Heart right ventricle (tissue), 16 donors: Measurements from ENCODE around the gene PLEKHA1. TPM values are rescaled to one million over a fixed set of nuclear protein-coding genes. Genes with fewer than 3 reads are reported as not detected.

Experiments used
- ATAC-seq, 8 donors: fragments of 200-7000 bp; cut with Tn5 transposase; one replicate each; pipeline ENCODE4 v1.9.1; 2020; ENCODE audit warnings: mild to moderate bottlenecking in 8 of 8, moderate library complexity in 8 of 8, moderate number of reproducible peaks in 1 of 8
- DNase-seq, 2 donors: peaks; one replicate each; pipeline ENCODE4 v3.0.0-alpha.2; 2020
- H3K27ac ChIP-seq, 10 donors: fragments of 200-600 bp; sonication (generic) in 2 of 10; one replicate each; pipeline versions ENCODE4 v1.5.0 to v1.8.0; 2020 to 2022; ENCODE audit warnings: mild to moderate bottlenecking in 3 of 10
- H3K27me3 ChIP-seq, 7 donors: fragments of 200-600 bp; one replicate each; pipeline ENCODE4 v1.8.0; 2021 to 2022; ENCODE audit warnings: mild to moderate bottlenecking in 2 of 7
- H3K36me3 ChIP-seq, 9 donors: fragments of 200-600 bp; sonication (generic) in 1 of 9; one replicate each; pipeline versions ENCODE4 v1.5.0 to v1.8.0; 2020 to 2022; ENCODE audit warnings: mild to moderate bottlenecking in 2 of 9
- H3K4me1 ChIP-seq, 9 donors: fragments of 200-600 bp; sonication (generic) in 1 of 9; one replicate each; pipeline versions ENCODE4 v1.5.0 to v1.8.0; 2020 to 2022; ENCODE audit warnings: mild to moderate bottlenecking in 4 of 9
- H3K4me3 ChIP-seq, 10 donors: fragments of 200-600 bp; sonication (generic) in 2 of 10; one replicate each; pipeline versions ENCODE4 v1.5.0 to v1.8.0; 2020 to 2022; ENCODE audit warnings: mild to moderate bottlenecking in 7 of 10, moderate library complexity in 2 of 10
- H3K9me3 ChIP-seq, 11 donors: fragments of 200-600 bp in 10 of 11; sonication (generic) in 2 of 11; one replicate each; pipeline versions ENCODE4 v1.5.0 to v1.8.0; 2013 to 2022; ENCODE audit warnings: mild to moderate bottlenecking in 2 of 11, control low read depth in 1 of 11, moderate library complexity in 1 of 11
- WGBS, 2 donors: extraction: QIAGEN DNeasy Blood & Tissue Kit; methylation state at CpG; one replicate each; pipeline ENCODE4 v1.1.7; 2013; ENCODE audit warnings: inconsistent platforms in 1 of 2; 5-methylcytosine and 5-hydroxymethylcytosine counted together
- intact Hi-C, 10 donors: fragments of 100-400 bp; cut with DNase I; formaldehyde crosslinking; loops; one replicate each; pipeline versions ENCODE4 v1.11.1 to v1.14.2; 2022
- polyA plus RNA-seq, 2 donors: library from polyadenylated mRNA; stranded (reverse); fragments of 200-250 nt; gene quantifications; one replicate each; pipeline ENCODE4 v1.2.3, GENCODE V29; 2013
- total RNA-seq, 10 donors: library from RNA; stranded (reverse); fragmentation: NEBNext Ultra II Directional in 3 of 10; extraction: Animal tissue kit (Norgen Biotek cat#: 25700) in 3 of 10; gene quantifications; one replicate each; pipeline versions ENCODE4 v1.2.1 to v1.2.4, GENCODE V29; 2021 to 2023
- TF ChIP-seq, protein P1 (sequence below), 9 donors: fragments of 200-600 bp; sonication (generic) in 2 of 9; IDR thresholded peaks; one replicate each; pipeline versions ENCODE4 v1.5.0 to v1.8.0; 2021 to 2022; ENCODE audit warnings: antibody characterized with exemption in 9 of 9, mild to moderate bottlenecking in 5 of 9, moderate library complexity in 1 of 9
- donor health status: Arrhythmogenic right ventricular cardiomyopathy.
- donor health status: ischemic (EF 13 %, LVEDD 7.1; RV severe dilation, severe dysfunction).
- donor health status: healthy with polysubstance abuse.
- donor health status: DM: no; HTN: yes; CAD: no.
- donor health status: DM: no; HTN: no; CAD: no.
- donor health status: ischemic (EF 25% LVEDD 6.9; RV normal size, moderate dysfunction).
- donor health status: ischemic (EF 25% LVEDD 5.7; RV mildly dilated, moderate dysfunction).
- donor health status: healthy.
- donor health status: DM: yes; HTN: yes; CAD: no.
- donor health status: Ischemic cardiomyopathy.
- donor health status: ischemic (EF 35%, LVEDD 5.7; RV mildly dilated, moderate dysfunction).
- donor health status: nonischemic (EF 11% LVEDD 7.7; RV severe dilation, severe dysfunction).
- donor health status: DM: yes; HTN: yes; CAD: no.
- donor health status: PGD.
- donor health status: ischemic (EF 29% LVEDD 5.4; RV normal size, mild dysfunction).
- donor health status: nonischemic (EF 23%, LVEDD 6.1; RV moderate dilation, normal function).

The PLEKHA1 gene
- total and polyA plus RNA-seq, 12 donors: 16.7 to 72.9 (median 49.4) TPM

GRCh38 chr10:122373108-122373507 lies 1.4 kb upstream of the PLEKHA1 start:
- H3K36me3 ChIP-seq: no peaks in the 10 kb centered on the region
- peaks cover 0 to 13% (median 0%) of the 10 kb centered on the region in 7 donors for H3K27me3 ChIP-seq
- H3K9me3 ChIP-seq: no peaks in the 10 kb centered on the region
- H3K27ac ChIP-seq: peak overlapping the region in 9 of 10 donors; percentile 73 to 99 (median 95)
- DNase-seq: no peak
- ATAC-seq: no peak
- peaks cover 0 to 77% (median 46%) of the 10 kb centered on the region in 9 donors for H3K4me1 ChIP-seq
- WGBS, 2 donors: 54 to 56% methylated on average over 4 of the region's 4 CpGs
- TF ChIP-seq, protein P1, sequence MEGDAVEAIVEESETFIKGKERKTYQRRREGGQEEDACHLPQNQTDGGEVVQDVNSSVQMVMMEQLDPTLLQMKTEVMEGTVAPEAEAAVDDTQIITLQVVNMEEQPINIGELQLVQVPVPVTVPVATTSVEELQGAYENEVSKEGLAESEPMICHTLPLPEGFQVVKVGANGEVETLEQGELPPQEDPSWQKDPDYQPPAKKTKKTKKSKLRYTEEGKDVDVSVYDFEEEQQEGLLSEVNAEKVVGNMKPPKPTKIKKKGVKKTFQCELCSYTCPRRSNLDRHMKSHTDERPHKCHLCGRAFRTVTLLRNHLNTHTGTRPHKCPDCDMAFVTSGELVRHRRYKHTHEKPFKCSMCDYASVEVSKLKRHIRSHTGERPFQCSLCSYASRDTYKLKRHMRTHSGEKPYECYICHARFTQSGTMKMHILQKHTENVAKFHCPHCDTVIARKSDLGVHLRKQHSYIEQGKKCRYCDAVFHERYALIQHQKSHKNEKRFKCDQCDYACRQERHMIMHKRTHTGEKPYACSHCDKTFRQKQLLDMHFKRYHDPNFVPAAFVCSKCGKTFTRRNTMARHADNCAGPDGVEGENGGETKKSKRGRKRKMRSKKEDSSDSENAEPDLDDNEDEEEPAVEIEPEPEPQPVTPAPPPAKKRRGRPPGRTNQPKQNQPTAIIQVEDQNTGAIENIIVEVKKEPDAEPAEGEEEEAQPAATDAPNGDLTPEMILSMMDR (IDR thresholded peaks at IDR 0.05): no peak
- H3K4me3 ChIP-seq: no peak overlapping the region
- intact Hi-C loops: no loop called here

DNA sequence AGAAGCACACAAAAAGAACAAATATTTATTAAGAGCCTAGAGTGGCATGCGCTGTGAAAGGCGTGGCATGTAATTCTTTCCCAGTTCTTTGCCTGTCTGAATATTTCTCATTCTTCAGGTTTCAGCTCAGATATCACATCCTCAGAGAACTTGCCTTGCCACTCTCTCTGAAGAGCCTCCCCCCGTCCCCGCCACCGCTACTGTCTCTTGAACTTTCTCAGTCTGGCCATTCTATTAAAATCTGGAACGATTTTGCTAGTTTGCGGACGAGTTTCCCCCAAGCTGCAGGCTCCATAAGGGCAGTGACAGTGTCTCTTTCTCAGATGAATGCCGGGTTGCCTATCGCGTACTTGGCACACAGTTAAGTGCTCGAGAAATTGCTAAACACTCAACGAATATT lies 787 bp upstream of the PLEKHA1 start:
- Histone ChIP-seq H3K27me3 (peaks cover 0 to 13% (median 0%) of the 10 kb centered on the region in 7 donors), H3K36me3 (no peaks in the 10 kb centered on the region), H3K4me1 (peaks cover 0 to 77% (median 50%) of the 10 kb centered on the region in 9 donors), H3K4me3 (peak overlapping the region in 9 of 10 donors; percentile 33 to 95 (median 86)), H3K9me3 (no peaks in the 10 kb centered on the region), H3K27ac (peak overlapping the region; percentile 73 to 99 (median 95))
- peak in 3 of 8 donors; percentile 2 to 19 (median 3) for ATAC-seq
- DNase-seq: no peak
- WGBS, 2 donors: 2 to 7% methylated on average over 13 of the region's 13 CpGs
- intact Hi-C loops: no loop called here
- TF ChIP-seq, protein P1 (IDR thresholded peaks at IDR 0.05): no peak

GRCh38 chr10:122374859-122375678 lies 561 bp downstream of the PLEKHA1 start:
- ATAC-seq (peak; percentile 14 to 60 (median 40)), DNase-seq (peak; percentile 50 to 59)
- WGBS, 2 donors: 0 to 1% methylated on average over 82 to 88 of the region's 89 CpGs
- H3K9me3 ChIP-seq: no peaks in the 10 kb centered on the region
- peak overlapping the region; percentile 52 to 95 (median 82) for H3K4me3 ChIP-seq
- H3K4me1 ChIP-seq: peaks cover 0 to 73% (median 54%) of the 10 kb centered on the region in 9 donors
- peak overlapping the region; percentile 95 to 99 (median 98) for H3K27ac ChIP-seq
- H3K36me3 ChIP-seq: peaks cover 0 to 6% (median 0%) of the 10 kb centered on the region in 9 donors
- TF ChIP-seq, protein P1 (IDR thresholded peaks at IDR 0.05): no peak
- intact Hi-C loops: loop anchor here in 1 of 10 donors (5.0 kb wide), 1 partner anchor 47 kb away; no protein-coding TSS in a partner anchor
- H3K27me3 ChIP-seq: peaks cover 0 to 13% (median 0%) of the 10 kb centered on the region in 7 donors

GRCh38 chr10:122375679-122376160 lies 1.2 kb downstream of the PLEKHA1 start:
- Histone ChIP-seq H3K27ac (peak overlapping the region; percentile 95 to 99 (median 98)), H3K4me3 (peak overlapping the region; percentile 52 to 95 (median 82)), H3K36me3 (peaks cover 0 to 6% (median 0%) of the 10 kb centered on the region in 9 donors), H3K9me3 (no peaks in the 10 kb centered on the region), H3K27me3 (peaks cover 0 to 13% (median 0%) of the 10 kb centered on the region in 7 donors), H3K4me1 (peaks cover 0 to 75% (median 58%) of the 10 kb centered on the region in 9 donors)
- 1 to 3% methylated on average over 7 of the region's 7 CpGs for WGBS, 2 donors
- ATAC-seq (no peak), DNase-seq (no peak)
- TF ChIP-seq, protein P1 (IDR thresholded peaks at IDR 0.05): no peak
- intact Hi-C loops: loop anchor here in 1 of 10 donors (5.0 kb wide), 1 partner anchor 47 kb away; no protein-coding TSS in a partner anchor
